ENCODE measurements around the gene EPS8L1.
"Not testable (repeated sequence)": the region's sequence is repeated elsewhere in the genome, so short reads cannot be mapped to it uniquely, and the experiment has no call there.

EPS8L1 gene

GRCh38 chr19:55050749-55051532 lies 24.7 kb upstream of the EPS8L1 start:
- no peak for DNase-seq (ENCODE audit: low read depth, low spot score)

GRCh38 chr19:55053735-55054134 lies 21.9 kb upstream of the EPS8L1 start:
- DNase-seq (ENCODE audit: low read depth, low spot score), result no peak

GRCh38 chr19:55056827-55057226 lies 18.8 kb upstream of the EPS8L1 start:
- no peak for DNase-seq (ENCODE audit: low read depth, low spot score)

- DNase-seq (ENCODE audit: low read depth, low spot score), result no peak
Measured at GRCh38 chr19:55058781-55059610, 16.7 kb upstream of the EPS8L1 start.

- not testable (repeated sequence) for DNase-seq (ENCODE audit: low read depth, low spot score)
Measured at GRCh38 chr19:55060287-55060686, 15.4 kb upstream of the EPS8L1 start.

- peak; percentile 92 for DNase-seq (ENCODE audit: low read depth, low spot score)
Measured at GRCh38 chr19:55062735-55063491, 12.8 kb upstream of the EPS8L1 start, which contains the start of gene RDH13. RDH13 (minus strand) TSS chr19:55063148; CDS start chr19:55063032, 116 bp downstream.

GRCh38 chr19:55063492-55063843 lies 12.2 kb upstream of the EPS8L1 start:
- DNase-seq (ENCODE audit: low read depth, low spot score), result no peak

- DNase-seq (ENCODE audit: low read depth, low spot score), result not testable (repeated sequence)
Measured at GRCh38 chr19:55065516-55065915, 10.2 kb upstream of the EPS8L1 start.

- DNase-seq (ENCODE audit: low read depth, low spot score), result no peak
Measured at GRCh38 chr19:55066107-55066709, 9.5 kb upstream of the EPS8L1 start.

- no peak for DNase-seq (ENCODE audit: low read depth, low spot score)
Measured at GRCh38 chr19:55067869-55068268, 7.8 kb upstream of the EPS8L1 start.

- DNase-seq (ENCODE audit: low read depth, low spot score), result no peak
Measured at GRCh38 chr19:55068950-55069864, 6.5 kb upstream of the EPS8L1 start.

GRCh38 chr19:55069865-55070197 lies 5.8 kb upstream of the EPS8L1 start:
- no peak for DNase-seq (ENCODE audit: low read depth, low spot score)

GRCh38 chr19:55070466-55071128 lies 5.1 kb upstream of the EPS8L1 start:
- DNase-seq (ENCODE audit: low read depth, low spot score), result no peak

- DNase-seq (ENCODE audit: low read depth, low spot score), result no peak
Measured at GRCh38 chr19:55071129-55071502, 4.6 kb upstream of the EPS8L1 start.

- DNase-seq (ENCODE audit: low read depth, low spot score), result no peak
Measured at GRCh38 chr19:55071913-55072312, 3.8 kb upstream of the EPS8L1 start.

- DNase-seq (ENCODE audit: low read depth, low spot score), result no peak
Measured at GRCh38 chr19:55076321-55076720, 652 bp downstream of the EPS8L1 start.

- DNase-seq (ENCODE audit: low read depth, low spot score), result no peak
Measured at GRCh38 chr19:55077106-55077505, 1.4 kb downstream of the EPS8L1 start.

- no peak for DNase-seq (ENCODE audit: low read depth, low spot score)
Measured at GRCh38 chr19:55078996-55079395, 3.3 kb downstream of the EPS8L1 start.

GRCh38 chr19:55079400-55080038 lies 3.9 kb downstream of the EPS8L1 start:
- no peak for DNase-seq (ENCODE audit: low read depth, low spot score)
